ENCODE results near the gene ISL1.

Gene ISL1

DNA sequence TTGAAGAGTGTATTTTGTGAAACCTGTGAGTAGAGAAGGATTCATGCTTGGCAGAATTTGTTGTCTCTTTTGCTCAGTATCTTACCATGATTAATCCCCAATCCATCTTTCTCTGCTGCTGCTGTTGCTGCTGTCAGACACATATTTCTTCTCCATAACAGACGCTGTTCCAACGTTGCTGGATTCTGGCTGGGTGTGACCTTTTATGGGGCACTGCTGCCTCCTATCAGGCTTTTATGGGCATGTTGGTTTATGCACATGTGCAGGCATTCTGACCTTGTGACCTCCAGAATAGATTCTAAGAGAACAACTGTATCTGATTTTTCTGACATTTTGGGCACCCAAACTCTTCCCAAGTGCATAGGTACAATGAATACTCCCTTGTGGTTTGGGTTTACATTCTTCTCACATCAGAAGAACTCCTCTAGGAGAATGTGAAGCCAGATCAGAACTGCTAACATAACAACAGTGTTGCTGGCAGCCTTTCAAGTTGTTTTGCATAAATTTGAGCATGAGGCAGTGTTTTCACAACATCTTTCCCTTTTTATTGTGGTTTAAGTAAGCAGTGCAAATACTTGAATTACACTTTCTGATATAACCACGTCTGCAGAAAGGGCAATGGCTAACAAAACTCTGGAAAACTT, 9.2 kb upstream of the ISL1 start:
- peak; percentile 12 for TF ChIP-seq CTCF (IDR thresholded peaks at IDR 0.05; ENCODE audit: insufficient read depth, low read depth, low read length, missing control alignments)

DNA sequence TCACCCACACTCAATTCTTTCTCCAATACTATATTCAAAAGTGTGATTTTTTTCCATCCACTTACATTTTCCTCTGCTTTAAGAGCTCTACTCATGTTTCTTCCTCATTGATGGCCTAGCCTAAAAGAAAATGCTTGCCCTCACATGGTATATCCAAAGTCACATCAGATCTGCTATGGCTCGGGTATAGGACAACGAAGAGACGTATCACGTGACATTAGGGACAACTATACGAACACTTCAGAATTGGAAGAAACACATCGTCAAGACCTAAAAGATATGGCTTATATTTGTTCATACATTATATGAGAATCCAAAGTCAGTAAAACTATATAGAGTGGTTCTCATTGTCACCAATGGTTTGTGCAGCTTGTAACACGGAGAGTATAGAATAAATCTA, 8.2 kb upstream of the ISL1 start:
- no peak for DNase-seq (ENCODE audit: low read depth)
- no peak for TF ChIP-seq CTCF (IDR thresholded peaks at IDR 0.05; ENCODE audit: insufficient read depth, low read depth, low read length, missing control alignments)
- no peak overlapping the region for H3K4me3 ChIP-seq (ENCODE audit: low read length)

More for the DNA sequence above, 9.2 kb upstream of the ISL1 start:
- no peak for DNase-seq (ENCODE audit: low read depth)
- H3K4me3 ChIP-seq (ENCODE audit: low read length): no peak overlapping the region

DNA sequence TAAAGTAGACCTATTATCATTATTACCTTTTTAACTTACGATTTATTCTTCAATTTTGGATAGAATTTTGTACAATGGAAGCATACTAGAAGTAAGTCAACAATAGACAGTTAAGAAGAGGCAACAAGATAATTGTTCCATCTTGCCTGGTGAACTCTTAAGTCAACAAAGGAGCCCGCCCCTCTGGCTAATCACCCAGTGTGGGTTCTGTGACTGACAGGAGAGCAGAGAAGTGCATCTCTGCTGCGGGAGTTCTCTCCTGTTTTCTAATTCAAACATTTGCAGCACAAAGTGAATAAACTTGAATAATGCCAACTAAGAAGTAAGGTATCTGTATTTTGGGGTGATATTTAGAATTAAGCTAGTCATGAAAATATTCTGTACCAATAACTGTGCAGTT, 6.7 kb upstream of the ISL1 start:
- no peak for DNase-seq (ENCODE audit: low read depth)
- H3K4me3 ChIP-seq (ENCODE audit: low read length): no peak overlapping the region
- TF ChIP-seq CTCF (IDR thresholded peaks at IDR 0.05; ENCODE audit: insufficient read depth, low read depth, low read length, missing control alignments): no peak

GRCh38 chr5:51377151-51378060, 5.8 kb upstream of the ISL1 start:
- H3K4me3 ChIP-seq (ENCODE audit: low read length): no peak overlapping the region
- no peak for DNase-seq (ENCODE audit: low read depth)
- no peak for TF ChIP-seq CTCF (IDR thresholded peaks at IDR 0.05; ENCODE audit: insufficient read depth, low read depth, low read length, missing control alignments)

DNA sequence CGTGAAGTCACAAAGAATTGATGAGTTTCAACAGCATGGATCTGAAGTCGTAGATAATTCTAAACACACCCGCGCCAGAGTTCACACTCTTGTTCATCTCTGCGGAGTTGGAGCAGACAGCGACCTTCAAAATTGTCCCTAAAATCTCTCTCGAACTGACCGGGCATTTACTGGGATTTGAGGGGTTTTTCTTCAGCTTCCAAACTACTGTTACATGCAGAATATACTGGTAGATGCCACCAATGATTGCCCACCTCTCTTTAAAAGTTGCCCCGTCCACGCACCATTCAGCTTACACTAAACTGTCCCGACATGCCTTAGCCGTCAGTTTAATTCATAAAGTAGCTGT, 5.2 kb upstream of the ISL1 start:
- peak overlapping the region; percentile 50 for H3K4me3 ChIP-seq (ENCODE audit: low read length)
- no peak for DNase-seq (ENCODE audit: low read depth)
- TF ChIP-seq CTCF (IDR thresholded peaks at IDR 0.05; ENCODE audit: insufficient read depth, low read depth, low read length, missing control alignments): no peak

- TF ChIP-seq CTCF (IDR thresholded peaks at IDR 0.05; ENCODE audit: insufficient read depth, low read depth, low read length, missing control alignments): no peak
- peak overlapping the region; percentile 50 for H3K4me3 ChIP-seq (ENCODE audit: low read length)
- peak; percentile 49 for DNase-seq (ENCODE audit: low read depth)
Observed at GRCh38 chr5:51378448-51379330, 4.6 kb upstream of the ISL1 start.
